Stimulated activated CD8-positive, alpha-beta memory T cell treated with anti-CD3 and anti-CD28 coated beads, Interleukin-12 subunit alpha, Interleukin-12 subunit beta, amount 100 ng/mL, for 1 hour (primary cell): ENCODE results near the gene DPYD.

ENCODE experiments used
- DNase-seq: peaks from one replicate; pipeline ENCODE4 v3.0.0-alpha.2; 2020; ENCODE audit warnings: low read depth

DPYD gene

DNA sequence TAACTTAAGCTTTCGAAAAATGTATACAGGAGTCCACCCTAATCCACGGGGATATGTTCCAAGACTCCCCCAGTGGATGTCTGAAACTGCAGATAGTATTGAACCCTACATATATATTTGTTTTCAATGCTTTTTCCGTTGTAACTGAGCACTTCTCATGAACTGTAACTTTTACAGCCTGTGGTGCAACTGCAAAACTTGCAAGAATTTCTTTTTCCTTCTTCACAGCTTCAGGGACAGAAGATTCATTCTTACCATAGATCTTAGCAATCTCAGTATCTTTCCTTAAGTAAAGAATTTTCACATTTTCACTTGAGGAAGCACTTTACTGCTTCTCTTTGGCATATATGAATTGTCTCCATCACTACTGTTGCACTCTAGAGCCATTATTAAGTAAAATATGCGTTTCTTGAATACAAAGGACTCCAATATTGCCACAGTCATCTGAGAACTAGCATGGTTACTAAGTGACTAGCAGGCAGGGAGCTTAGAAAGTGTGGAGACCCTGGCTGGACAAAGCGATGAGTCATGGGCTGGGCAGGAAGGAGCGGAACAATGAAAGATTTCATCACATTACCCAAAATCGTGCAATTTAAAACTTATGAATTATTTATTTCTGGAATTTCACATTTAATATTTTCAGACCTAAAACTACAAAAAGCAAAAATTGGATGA is 14.1 kb downstream of the DPYD start:
- no peak for DNase-seq

DNA sequence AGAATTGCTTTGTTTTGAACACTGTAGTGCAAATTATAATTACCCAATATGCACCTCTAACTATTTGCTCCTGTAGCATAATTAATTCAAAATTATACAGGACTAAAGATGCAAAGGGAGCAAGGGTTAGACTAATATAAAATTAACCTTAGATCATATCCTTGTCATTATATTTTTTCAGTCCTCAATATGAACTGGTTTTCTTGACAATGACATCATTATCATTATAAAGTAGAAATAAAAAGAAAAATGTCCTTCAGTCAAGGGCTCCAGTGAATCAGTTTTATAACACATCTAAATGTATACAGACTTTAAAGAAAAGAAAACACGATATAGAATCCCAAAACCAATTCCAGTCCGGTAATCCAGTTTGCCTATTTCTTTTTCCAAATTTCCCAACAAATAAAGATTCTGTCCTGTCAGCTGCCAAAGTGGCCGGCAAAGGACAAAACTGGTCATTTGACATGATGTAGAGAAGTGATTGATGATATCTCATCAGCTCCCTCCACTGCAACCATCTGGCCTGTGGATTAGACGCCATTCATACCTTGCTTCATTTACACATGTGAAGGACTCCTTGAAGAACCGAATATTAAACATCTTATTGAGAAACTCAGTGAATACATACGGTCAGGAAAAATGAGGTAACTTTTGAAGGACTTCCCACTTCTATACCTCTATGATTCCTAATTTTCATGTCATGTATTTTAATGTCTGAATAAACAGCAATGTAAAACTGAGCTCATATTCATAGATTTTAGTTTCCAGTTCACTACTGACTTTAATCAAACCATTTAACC is 15.5 kb downstream of the DPYD start:
- no peak for DNase-seq

DNA sequence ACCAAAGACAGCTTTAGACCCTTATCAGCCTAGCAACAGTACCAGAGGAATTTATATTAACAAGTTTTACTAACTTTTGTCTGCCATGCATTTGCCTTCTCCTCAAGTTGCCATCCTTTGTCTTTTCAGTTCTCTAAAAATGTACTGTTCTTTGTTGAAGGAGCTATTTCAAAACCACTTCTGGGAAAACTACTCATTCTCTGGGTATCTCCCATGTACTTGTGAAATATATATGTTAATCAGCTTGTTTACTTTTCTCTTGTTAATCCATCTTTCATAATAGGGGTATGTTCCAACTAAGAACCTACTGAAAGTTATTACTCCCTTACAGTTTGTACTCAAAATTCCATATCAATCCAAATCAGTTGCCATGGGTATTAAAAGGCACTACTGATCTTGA is 16.3 kb downstream of the DPYD start:
- DNase-seq: no peak

DNA sequence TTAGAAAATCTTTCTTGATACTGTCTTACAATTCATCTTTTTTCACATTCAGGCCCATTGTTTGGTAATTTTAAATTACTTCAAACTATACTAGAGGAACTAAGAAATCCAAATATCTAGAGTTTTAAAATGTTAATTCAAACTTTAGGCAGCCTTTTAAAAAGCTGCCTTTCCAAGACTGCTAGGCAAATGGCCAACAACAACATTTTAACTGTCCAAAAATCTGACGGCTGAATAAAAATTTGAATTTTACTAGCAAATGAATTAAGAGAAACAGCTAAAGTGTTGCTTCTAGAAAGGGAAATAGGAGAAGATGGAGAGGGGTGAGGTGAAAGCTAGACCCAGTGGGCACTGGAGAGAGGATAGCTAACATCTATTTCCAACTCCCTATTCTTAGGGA is 17.2 kb downstream of the DPYD start:
- DNase-seq: no peak

DNA sequence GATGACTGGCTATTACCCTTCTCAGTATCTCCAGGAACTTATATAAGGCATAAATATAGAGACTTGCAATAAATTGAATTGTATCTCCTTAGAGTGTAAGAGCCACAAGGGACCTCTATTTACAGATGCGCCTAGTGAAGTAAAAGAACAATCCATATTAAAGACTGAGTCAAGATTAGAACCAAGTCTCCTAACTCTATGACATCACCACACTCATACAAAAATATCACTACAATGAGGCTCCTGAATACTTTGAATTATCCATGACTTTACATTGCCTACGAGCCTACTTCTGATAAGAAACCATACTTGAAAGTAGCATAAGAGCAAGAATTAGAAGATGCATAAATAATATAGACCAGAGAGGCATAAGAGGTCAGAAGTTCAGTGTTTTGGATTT is 18.8 kb downstream of the DPYD start:
- DNase-seq: no peak

DNA sequence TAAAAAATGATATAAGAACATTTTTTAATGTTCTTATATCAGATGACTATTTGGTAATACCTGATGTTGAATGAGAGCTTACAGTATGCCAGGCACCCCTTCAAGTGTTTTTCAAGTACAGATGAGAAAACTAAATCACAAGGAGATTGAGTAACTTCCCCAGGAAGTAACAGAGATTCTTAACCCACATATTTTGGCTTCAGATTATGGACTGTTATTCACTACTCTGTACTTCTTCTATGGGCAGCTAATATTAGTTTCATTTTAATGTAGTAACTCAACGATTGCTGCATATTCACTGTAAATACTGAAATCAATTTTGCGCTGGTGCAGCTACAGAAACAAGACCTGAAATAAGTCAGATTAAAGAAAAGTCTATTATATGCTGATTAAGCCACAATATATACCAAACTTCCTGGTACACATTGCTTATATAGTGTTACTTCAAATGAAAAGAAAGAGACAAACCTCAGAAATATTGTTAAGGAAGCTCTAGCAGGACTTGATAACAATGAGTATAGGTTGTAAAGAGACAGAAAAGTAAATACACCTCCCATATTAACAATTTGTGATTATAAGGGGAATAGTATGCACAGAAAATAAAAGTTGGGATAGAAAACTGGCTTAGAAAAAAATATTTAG is 19.7 kb downstream of the DPYD start:
- DNase-seq: no peak

DNA sequence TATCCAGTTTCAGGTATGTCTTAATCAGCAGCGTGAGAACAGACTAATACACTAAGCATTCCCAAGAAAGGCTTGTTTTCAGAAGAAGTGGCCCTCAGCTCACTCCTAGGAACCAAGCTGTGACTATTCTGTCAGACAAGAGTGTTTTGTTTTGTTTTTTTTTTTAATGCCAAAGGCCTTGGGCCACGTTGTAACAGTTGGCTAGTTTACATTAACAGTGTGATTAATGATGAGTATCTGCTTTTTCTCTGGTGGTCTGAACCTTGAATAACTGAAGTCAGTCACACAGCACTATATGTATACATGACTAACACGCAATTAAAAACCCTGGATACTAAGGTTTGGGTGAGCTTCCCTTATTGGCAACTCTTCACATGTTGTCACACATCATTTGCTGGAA is 21.9 kb downstream of the DPYD start:
- no peak for DNase-seq

DNA sequence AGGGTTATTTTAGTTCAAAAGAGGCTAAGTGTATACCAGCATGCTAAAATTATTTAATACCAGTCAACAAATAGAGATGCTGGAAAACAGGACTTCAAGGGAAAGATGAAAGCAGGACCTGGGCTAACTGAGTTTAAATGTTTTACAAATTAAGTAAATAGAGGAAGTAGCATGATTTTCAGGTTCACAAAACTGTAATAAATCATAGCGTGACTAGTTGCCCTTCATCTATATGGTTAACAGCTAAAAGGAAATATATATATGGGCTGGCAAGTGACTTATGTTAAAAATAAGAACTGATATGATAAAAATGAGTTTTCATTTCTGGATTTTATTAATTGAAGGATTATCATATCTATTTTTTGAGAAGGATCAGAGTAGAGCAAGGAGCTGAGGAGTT is 25.6 kb downstream of the DPYD start:
- no peak for DNase-seq

DNA sequence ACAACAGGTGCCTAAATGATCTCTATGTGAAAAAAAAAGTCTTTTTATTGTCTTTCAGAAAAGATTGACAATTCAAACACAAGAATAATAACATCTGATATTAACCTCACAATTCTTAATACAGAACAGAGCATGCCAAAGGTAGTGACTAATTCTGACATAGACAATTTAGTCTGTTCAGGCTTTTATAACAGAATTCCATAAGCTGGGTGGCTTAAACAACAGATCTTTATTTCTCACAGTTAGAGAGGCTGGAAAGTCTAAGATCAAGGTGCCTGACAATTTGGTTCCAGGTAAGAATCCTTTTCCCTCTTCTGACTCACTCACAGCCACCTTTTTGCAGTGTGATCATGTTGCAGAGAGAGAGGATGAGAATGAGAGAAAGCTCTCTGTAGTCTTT is 27.0 kb downstream of the DPYD start:
- DNase-seq: no peak

DNA sequence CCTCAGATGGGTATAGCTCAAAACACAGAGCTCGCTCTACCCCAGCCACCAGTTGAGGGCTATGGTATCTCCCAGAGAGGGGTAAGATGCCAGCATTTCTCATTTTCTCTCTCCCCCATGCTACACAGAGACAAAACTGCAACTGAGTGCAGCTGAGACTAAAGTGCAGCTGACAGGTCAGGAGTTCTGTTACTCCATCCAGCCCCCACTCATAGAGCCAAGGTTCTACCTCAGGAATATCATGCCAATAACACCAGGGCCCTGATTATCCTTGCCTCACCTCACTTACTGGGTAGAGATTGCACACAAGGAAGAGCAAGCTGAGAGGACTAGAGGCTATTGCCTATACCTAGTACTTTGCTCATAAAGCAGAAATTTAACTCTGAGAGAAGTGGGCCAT is 34.6 kb downstream of the DPYD start:
- no peak for DNase-seq

DNA sequence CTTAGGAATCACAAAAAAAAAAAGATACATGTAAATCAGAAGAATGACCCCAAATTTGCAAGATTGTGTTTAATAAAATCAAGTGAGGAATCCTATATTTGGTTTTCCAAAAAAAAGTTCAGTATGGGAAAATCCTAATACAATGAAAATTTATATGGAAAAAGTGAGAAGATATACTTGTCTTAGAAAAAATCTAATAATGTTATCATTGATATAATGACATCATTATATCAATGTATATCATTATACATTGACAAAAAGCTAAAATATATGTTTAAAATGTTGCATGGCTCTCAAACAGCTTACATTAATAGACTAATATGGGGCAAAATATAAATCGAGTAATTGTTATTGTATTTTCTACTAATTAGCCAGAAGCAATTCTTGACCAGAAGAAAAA is 37.0 kb downstream of the DPYD start:
- DNase-seq: no peak

DNA sequence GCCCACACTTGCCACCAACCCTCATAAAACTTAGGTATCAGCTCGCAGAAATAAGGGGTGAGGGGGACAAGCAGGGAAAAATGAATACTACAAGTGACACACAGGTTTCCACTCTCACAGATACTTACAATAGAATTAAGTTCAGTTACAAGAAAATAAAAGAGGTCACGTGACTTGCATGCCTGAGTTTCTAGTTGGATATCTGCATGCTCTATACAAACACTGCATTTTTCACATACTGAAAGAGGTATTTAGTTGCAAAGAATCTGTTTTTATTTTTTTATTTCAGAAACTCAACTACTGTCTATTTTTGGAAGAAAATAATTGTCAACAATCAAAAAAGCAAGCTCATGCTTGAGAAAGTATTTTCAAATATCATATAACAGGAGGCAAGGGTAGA is 43.5 kb downstream of the DPYD start:
- no peak for DNase-seq

DNA sequence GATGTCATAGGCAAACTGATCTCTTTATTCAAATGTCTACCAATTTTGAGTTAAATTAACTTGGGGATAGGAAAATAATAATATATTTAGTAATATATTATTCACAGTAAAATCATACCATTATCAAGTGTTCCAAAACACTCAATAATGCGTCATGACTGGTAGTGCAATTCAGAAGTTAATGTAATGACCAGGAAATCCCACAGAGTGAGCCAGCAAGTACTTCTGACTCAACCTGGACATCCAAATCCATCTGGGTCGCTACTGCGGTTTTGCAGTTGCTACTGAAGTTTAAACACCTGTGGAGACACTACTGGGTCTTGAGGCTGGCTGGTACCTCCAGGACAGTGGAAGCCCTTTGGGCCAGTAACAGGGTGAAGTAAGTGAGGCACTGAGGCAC is 44.8 kb downstream of the DPYD start:
- no peak for DNase-seq

DNA sequence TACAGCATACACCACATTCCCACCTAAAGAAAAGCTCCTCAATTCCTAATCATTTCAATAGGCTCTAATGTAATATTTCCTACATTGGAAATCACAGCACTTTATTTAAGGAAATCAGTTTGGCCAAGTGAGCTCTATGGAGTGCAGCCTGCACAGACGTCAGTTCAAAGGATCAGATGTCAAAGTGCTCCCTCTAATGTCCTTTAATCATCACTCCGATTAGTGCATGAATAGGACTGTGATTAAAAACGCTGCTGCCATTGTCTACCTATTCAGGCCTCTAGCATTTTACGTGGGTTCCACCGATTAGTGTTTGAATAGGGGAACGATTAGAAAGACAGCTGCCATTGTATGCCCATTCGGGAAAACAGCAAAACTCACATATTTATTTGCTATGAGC is 50.2 kb downstream of the DPYD start:
- no peak for DNase-seq

DNA sequence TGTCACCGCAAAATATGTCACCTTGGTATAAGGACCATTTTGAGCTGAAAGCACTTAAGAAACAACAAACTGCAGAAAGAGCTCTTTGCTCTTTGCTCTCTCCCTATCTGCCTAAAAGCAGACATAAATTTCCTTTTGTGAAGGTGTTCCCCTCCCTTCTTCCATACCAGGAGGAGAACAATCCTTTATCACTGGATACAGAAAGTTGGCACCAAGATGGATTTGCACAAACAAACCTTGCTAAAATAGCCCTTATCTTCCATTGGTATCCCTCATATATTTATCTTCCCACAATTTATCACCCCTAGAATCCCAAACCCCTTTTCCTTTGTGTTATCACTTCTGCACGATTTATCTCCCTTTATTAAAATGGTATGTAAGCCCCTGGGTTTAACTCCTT is 51.4 kb downstream of the DPYD start:
- DNase-seq: no peak

DNA sequence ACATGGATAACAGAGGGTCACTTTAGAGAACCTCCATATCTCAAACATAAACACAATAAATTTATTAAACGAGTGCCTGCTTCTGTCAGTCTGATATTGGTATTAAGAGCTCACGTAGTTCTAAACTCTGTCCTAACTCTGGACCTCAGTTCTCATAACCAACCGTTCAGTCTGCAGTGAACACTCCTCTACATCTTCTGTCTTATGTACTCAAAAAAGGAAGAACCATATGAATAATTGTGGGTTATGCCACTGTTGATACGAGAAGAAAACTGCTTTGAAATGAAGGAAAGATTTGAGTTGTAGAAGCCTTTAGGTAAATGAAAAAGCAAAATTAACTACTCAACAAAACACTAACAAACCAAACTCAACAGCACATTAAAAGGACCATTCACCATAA is 53.7 kb downstream of the DPYD start:
- DNase-seq: no peak

DNA sequence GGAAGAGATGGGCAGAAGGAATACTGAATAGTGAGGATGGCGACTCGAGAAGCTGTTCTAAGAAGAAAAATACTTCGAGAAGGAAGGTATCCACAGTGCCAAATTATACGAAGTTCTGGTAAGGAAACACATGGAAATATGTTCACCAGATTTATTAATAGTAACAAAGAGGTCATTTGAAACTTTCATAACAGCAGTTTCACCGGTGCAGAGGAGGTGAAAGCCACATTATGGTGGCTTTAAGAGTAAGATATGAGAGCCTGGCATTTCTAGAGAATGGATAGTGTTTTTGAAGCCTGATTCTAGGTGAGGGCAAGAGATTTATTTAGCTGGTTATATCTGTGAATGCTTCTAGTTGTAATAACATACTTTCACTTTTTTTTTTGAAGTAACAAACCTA is 56.2 kb downstream of the DPYD start:
- no peak for DNase-seq

DNA sequence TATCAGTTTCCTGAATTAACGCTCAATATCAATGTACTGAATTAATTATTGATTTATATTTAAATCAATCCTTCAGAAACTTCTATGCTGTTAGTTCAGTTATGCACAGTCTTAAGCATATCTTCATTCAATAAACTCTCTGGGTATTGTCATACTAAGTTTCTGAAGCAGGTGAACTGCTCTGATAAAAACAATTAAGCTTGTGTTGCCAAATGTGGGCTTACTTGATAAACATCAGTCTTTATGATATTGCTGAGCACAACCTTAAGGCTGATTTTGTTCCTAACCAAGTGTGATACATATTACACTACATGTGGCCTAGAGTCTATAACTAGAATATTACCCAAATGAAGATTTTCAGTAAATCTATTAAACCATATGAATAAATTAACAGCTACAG is 67.6 kb downstream of the DPYD start:
- no peak for DNase-seq

DNA sequence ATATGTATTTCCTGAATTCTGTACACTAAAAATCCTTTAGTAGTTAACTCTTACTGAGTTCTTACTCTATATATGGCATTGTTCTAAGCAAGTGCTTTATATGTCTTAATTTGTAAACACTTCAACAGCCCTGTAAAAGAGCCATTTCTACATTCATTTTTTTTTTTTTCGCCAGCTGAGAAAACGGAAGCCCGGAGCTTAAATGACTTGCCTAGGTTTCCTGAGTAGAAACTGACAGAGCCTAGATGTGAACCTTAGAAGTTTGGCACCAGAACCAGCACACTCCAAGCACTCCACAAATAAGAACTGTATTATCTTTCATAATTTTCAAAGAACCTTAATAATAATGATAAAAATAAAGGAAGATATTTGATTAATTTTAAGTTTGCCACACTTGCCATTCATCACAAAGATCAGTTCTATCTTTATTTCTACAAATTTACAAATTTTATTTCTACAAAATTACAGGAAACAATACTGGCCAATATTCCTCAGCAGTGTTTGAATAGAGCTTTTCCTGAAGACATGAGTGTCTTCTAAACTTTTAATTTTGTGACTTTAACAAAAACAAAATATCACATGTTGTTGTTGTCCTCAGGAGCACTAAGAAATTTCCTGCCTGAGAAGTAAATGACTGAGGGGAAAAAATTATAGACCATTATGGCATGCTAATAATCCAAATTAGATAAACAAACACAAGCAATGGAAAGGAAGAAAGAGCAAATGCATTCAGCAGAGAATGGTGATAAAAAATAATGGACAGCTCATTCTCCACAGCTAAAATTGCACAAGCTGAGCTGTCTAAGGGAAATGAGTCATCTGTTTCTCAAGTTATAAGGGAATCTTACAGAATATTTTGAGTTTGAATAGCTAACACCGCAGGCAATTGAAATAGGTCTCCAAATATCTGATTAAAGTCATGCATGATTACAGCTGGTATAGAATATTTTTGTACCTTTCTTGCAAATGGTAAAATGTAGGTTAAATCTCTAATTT is 71.2 kb downstream of the DPYD start:
- DNase-seq: no peak

DNA sequence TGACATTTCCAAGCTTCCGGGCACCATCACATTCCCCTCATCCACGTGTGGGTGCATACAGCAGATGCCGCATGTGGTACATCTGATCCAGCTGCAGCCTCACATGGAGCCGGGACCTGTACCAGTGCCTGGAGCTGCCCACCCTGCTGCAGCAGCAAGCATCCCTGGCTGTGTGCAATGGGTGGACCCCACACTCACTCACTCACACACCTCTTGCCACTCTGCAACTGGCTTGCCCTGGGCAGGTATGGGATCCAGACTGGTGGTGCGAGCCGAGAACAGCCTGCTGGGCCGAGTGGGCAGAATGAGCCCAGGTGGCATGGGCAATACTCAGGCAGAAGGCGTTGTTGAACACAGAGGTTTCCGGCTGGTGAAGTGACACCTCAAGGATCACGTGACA is 75.0 kb downstream of the DPYD start:
- no peak for DNase-seq

DNA sequence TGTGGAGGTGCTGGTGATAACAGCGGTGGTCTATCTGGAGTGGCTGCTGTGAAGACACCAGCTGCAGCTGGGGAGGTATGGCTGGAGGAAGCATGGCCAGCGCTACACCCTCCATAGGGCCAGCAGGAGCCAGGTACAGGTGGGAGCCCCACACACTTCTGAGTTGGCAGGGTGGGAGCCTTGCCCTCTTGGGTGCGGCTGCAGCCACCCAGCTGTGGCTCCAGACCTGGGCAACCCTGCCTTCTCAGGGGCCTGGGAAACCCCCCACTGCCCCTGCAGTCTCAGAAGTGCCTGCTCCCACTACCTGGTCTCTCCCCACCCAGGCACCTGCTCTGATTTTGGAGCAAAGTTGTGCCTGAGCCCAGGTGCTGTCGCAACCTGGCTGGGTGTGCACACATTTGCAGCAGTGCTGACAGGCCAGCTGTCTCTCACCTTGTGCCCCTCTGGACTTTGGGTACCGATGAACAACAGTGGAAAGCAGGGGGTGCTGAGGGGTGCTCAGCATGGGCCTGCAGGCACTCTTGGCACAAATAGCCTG is 76.2 kb downstream of the DPYD start:
- DNase-seq: no peak

DNA sequence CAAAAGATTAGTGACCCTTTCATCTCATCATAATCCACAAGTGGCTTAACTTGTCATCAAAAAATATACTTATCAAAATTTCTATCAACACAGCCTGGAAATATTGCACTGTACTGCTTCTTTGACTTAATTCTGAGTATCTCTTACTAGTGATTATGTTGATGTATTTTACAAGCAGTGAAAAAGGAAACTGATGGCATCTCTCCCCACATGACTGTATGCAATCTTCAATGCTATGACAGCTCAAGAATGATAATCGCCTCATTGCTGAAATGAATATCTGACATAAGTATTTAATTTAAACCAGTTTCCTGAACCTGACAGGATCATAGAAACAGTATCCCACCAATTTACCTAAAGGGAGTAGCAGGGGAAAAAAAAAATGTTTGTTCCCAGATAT is 79.5 kb downstream of the DPYD start:
- DNase-seq: no peak
